ENCODE results near the gene DLGAP4. TPM values are rescaled to one million over a fixed set of nuclear protein-coding genes. Genes with fewer than 3 reads are reported as not detected.

The DLGAP4 gene
- total and polyA plus RNA-seq, 9 of the 15 experiments (the other 6 are each of a cell fraction or from before 2014, with no cell fraction given) = 0.31 to 34.1 (median 4.5) TPM

DNA sequence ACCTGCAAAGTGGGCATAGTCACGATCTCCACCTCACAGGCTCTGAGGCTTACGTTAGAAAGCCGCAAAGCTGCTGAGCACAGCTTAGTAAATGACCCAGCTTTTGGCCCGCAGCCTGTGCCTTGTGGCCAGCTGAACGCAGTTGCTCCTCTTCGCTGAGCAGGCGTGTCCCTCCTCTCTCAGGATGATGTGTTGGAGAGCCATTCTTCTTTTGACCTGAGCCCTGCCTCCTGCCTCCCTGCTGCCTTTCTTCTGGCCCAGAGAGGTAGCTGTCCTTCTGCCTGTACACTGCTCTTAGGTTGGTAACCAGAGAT, 187.6 kb downstream of the DLGAP4 start (continued):
- TF ChIP-seq, protein P1, sequence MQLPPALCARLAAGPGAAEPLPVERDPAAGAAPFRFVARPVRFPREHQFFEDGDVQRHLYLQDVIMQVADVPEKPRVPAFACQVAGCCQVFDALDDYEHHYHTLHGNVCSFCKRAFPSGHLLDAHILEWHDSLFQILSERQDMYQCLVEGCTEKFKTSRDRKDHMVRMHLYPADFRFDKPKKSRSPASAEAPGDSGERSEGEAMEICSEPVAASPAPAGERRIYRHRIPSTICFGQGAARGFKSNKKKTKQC (CRISPR knock-in tag; IDR thresholded peaks at IDR 0.05) = no peak
- no peak for TF ChIP-seq ZKSCAN8 (CRISPR knock-in tag; IDR thresholded peaks at IDR 0.05)
- no peak for TF ChIP-seq MAFK (IDR thresholded peaks at IDR 0.05; ENCODE audit: low read length)
- no peak for TF ChIP-seq KDM2B (CRISPR knock-in tag; IDR thresholded peaks at IDR 0.05)
- no peak for TF ChIP-seq ZNF76 (CRISPR knock-in tag; IDR thresholded peaks at IDR 0.05; ENCODE audit: borderline replicate concordance)
- TF ChIP-seq YY1 (IDR thresholded peaks at IDR 0.05; ENCODE audit: borderline replicate concordance in 1 of 3, control insufficient read depth in 1 of 3, extremely low read depth in 1 of 3, insufficient read depth in 3 of 3, insufficient read length in 1 of 3, insufficient replicate concordance in 2 of 3, low read depth in 1 of 3, low read length in 2 of 3) = no peak

DNA sequence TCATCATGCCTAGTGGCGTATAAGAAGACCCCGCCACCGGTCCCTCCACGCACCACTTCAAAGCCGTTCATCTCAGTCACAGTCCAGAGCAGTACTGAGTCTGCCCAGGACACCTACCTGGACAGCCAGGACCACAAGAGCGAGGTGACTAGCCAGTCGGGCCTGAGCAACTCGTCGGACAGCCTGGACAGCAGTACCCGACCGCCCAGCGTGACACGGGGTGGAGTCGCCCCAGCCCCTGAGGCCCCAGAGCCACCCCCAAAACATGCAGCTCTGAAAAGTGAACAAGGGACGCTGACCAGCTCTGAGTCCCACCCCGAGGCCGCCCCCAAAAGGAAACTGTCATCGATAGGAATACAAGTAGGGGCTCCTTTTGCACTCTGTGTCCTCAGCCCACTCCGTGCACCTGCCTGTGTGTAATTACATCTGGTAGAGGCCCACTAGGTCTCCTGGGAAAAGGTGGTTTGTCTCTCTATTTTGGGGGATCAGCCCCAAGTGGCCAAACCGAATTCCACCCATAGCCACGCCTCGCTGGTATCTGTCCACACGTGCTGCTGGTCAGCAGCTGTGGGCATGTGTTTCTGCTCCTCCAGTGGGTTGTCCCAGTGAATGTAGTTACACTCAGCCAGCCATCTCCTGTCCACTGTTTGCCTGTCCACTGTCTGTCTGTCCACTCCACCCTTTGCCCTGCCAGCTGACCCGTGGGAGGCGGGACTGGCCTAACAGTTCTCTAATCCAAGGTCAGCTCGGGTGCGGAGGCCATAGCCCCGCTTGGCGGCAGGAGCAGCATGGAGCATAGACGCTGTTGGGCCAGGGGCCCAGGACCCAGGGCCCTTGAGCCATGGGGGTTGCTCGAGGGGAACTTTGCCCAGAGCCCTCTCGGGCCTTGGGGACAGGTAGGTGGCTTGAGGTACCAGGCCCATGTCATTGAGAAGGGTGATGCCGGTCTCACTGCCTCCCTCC, 190.8 kb downstream of the DLGAP4 start:
- H3K27me3 ChIP-seq (ENCODE audit: control insufficient read depth in 2 of 2, insufficient read depth in 2 of 2, low read length in 2 of 2) = no peaks in the 10 kb centered on the region
- TF ChIP-seq KDM2B (CRISPR knock-in tag; IDR thresholded peaks at IDR 0.05) (no peak), GATA2 (CRISPR knock-in tag; IDR thresholded peaks at IDR 0.05) (no peak), SMC3 (conservative IDR thresholded peaks at IDR 0.05; ENCODE audit: insufficient read depth, low read depth, low read length) (no peak), ZKSCAN1 (IDR thresholded peaks at IDR 0.05; ENCODE audit: low read depth, low read length) (no peak), SMARCC2 (IDR thresholded peaks at IDR 0.05; ENCODE audit: low read depth) (no peak), CREB1 (IDR thresholded peaks at IDR 0.05) (no peak), CREB1 (CRISPR knock-in tag; IDR thresholded peaks at IDR 0.05) (no peak), MED1 (CRISPR knock-in tag; IDR thresholded peaks at IDR 0.05; ENCODE audit: borderline replicate concordance) (no peak), MEIS2 (IDR thresholded peaks at IDR 0.05; ENCODE audit: partially characterized antibody) (no peak), ZNF436 (CRISPR knock-in tag; IDR thresholded peaks at IDR 0.05) (no peak)
- TF ChIP-seq, protein P2, sequence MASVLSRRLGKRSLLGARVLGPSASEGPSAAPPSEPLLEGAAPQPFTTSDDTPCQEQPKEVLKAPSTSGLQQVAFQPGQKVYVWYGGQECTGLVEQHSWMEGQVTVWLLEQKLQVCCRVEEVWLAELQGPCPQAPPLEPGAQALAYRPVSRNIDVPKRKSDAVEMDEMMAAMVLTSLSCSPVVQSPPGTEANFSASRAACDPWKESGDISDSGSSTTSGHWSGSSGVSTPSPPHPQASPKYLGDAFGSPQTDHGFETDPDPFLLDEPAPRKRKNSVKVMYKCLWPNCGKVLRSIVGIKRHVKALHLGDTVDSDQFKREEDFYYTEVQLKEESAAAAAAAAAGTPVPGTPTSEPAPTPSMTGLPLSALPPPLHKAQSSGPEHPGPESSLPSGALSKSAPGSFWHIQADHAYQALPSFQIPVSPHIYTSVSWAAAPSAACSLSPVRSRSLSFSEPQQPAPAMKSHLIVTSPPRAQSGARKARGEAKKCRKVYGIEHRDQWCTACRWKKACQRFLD (CRISPR knock-in tag; IDR thresholded peaks at IDR 0.05) = no peak

More for the DNA sequence above, 190.8 kb downstream of the DLGAP4 start:
- ATAC-seq (no peak), FAIRE-seq (no peak), DNase-seq (ENCODE audit: extremely low read depth in 1 of 4, low spot score in 3 of 4) (no peak)
- no peaks in the 10 kb centered on the region for H3K9me3 ChIP-seq (replicated peaks; ENCODE audit: control insufficient read depth, insufficient read depth, low read depth, low read length)
- no TSS peak for BruUV-seq (replicated peaks)
- peak overlapping the region in 1 of 2 experiments; percentile 50; a peak in 1 of 4 replicates for H3K9ac ChIP-seq (ENCODE audit: insufficient read depth in 1 of 2, low read depth in 2 of 2, low read length in 2 of 2)
- H3K79me2 ChIP-seq (ENCODE audit: control insufficient read depth, insufficient read depth, low read length) = no peaks in the 10 kb centered on the region; the same call in 2 of the 3 replicates
- intact Hi-C loops (cut with micrococcal nuclease) (no loop called here), in situ Hi-C loops (cut with MboI) (no loop called here)
- no peak overlapping the region for H2AFZ ChIP-seq (ENCODE audit: low read depth, low read length)
- H3K4me1 ChIP-seq (replicated peaks in 1 of 2; ENCODE audit: control insufficient read depth in 2 of 2, insufficient read depth in 2 of 2, low read length in 2 of 2) = peaks cover 3 to 16% of the 10 kb centered on the region in 2 experiments; a peak in 3 of 5 replicates
- WGBS (ENCODE audit: insufficient coverage, low coverage, missing lambda C conversion rate) = 85% methylated on average over 18 of the region's 33 CpGs
- peaks cover 3% of the 10 kb centered on the region for H3K9me1 ChIP-seq (ENCODE audit: control insufficient read depth, insufficient read depth, low read length)
- H4K20me1 ChIP-seq (replicated peaks; ENCODE audit: control insufficient read depth, insufficient read depth, low read length) = peaks cover 11% of the 10 kb centered on the region
- POLR2A ChIA-PET = interaction anchor here (1.0 kb wide), 1 partner anchor 19 kb away, joined by 4 read pairs; no protein-coding TSS in a partner anchor
- no peak overlapping the region for H3K4me2 ChIP-seq (ENCODE audit: insufficient read depth, low read length)
- CTCF ChIA-PET (ENCODE audit: low intra/inter-chr PET ratio) = interaction anchor here (0.7 kb wide), 1 partner anchor 246 kb away, joined by 3 read pairs; no protein-coding TSS in a partner anchor
- H3K36me3 ChIP-seq (ENCODE audit: control insufficient read depth, insufficient read depth, low read length) = peaks cover 36% of the 10 kb centered on the region; the same call in 2 of the 3 replicates
- no peak overlapping the region for H3K4me3 ChIP-seq
- H3K27ac ChIP-seq (ENCODE audit: extremely low read depth, low read depth, low read length) = no peak overlapping the region

Data from K562 (cell line).